PC-9 (cell line): ENCODE results near the gene BAG1.

ENCODE experiments used
- CTCF ChIP-seq: fragments of 200-600 bp; sonication (generic); conservative IDR thresholded peaks from 2 replicates; pipeline ENCODE4 v1.6.1; 2017; ENCODE audit warnings: mixed run types, antibody characterized with exemption, mild to moderate bottlenecking, moderate library complexity
- EZH2 ChIP-seq: fragments of 200-600 bp; sonication (generic); IDR thresholded peaks from 2 replicates; pipeline ENCODE4 v1.8.0; 2017; ENCODE audit warnings: antibody characterized with exemption, low read depth

- TF ChIP-seq CTCF (no peak), EZH2 (no peak)
Observed at GRCh38 chr9:33293782-33294181, 29.3 kb upstream of the BAG1 start.
